H1 (cell line): ENCODE data around the gene DBH. TPM values are rescaled to one million over a fixed set of nuclear protein-coding genes. Genes with fewer than 3 reads are reported as not detected.

Experiments used
- CTCF ChIA-PET: fragments of 300-600 bp; sonication (Branson Sonifier 250); formaldehyde crosslinking; loops from one replicate; lab custom pipeline; 2021; ENCODE audit not compliant: partially characterized antibody; lab: Charles Lee
- POLR2A ChIA-PET: fragments of 300-600 bp; sonication (Branson Sonifier 250); formaldehyde crosslinking; loops from one replicate; lab custom pipeline; 2021; ENCODE audit warnings: inconsistent platforms; ENCODE audit not compliant: partially characterized antibody; lab: Charles Lee
- DNase-seq, 2 experiments: peaks; one replicate each; pipeline versions ENCODE4 v3.0.0 to v3.0.0-alpha.2; 2010 to 2022; ENCODE audit warnings: low spot score in 2 of 2, low read depth in 1 of 2, mixed read lengths in 1 of 2
- FAIRE-seq: peaks from 2 replicates; lab custom pipeline; 2011; peaks lifted over from hg19 to GRCh38; lab: Jason Lieb, UNC
- H2AFZ ChIP-seq: 2 replicates; pipeline ENCODE4 v1.8.1; 2012; ENCODE audit warnings: low read length, inconsistent platforms
- H2AK5ac ChIP-seq: 2 replicates; pipeline ENCODE4 v1.6.1; 2013; ENCODE audit warnings: low read depth, low read length
- H2BK120ac ChIP-seq: replicated peaks from 2 replicates; pipeline ENCODE3; 2013; ENCODE audit warnings: low read depth, low read length, inconsistent platforms
- H2BK12ac ChIP-seq: 2 replicates; pipeline ENCODE4 v1.6.1; 2013; ENCODE audit warnings: low read depth, low read length
- H2BK15ac ChIP-seq: 2 replicates; pipeline ENCODE4 v1.6.1; 2013; ENCODE audit warnings: low read length
- H2BK20ac ChIP-seq: 2 replicates; pipeline ENCODE4 v1.6.1; 2013; ENCODE audit warnings: low read length
- H2BK5ac ChIP-seq: 2 replicates; pipeline ENCODE4 v1.6.1; 2013; ENCODE audit warnings: low read depth, low read length
- H3K14ac ChIP-seq: 2 replicates; pipeline ENCODE4 v1.6.1; 2013; ENCODE audit warnings: inconsistent platforms; ENCODE audit not compliant: insufficient read length
- H3K18ac ChIP-seq: 2 replicates; pipeline ENCODE4 v1.6.1; 2013; ENCODE audit warnings: low read length; ENCODE audit errors: extremely low read depth
- H3K23ac ChIP-seq: 2 replicates; pipeline ENCODE4 v1.6.1; 2013; ENCODE audit warnings: inconsistent platforms; ENCODE audit not compliant: insufficient read length
- H3K23me2 ChIP-seq: 2 replicates; pipeline ENCODE4 v1.6.1; 2013; ENCODE audit warnings: low read depth, low read length
- H3K27ac ChIP-seq: 2 replicates; pipeline ENCODE4 v1.6.1; 2011; ENCODE audit warnings: low read depth, low read length, inconsistent platforms
- H3K27me3 ChIP-seq, 4 experiments: replicated peaks in 1 of 4; 1 replicate in 1 of 4; 2 replicates in 3 of 4; pipeline versions ENCODE4 v1.6.1 to v1.8.1; 2011 to 2013; ENCODE audit warnings: low read length in 3 of 4, mild to moderate bottlenecking in 3 of 4, inconsistent platforms in 2 of 4, mixed read lengths in 2 of 4, moderate library complexity in 1 of 4; ENCODE audit not compliant: control insufficient read depth in 3 of 4, insufficient read depth in 3 of 4; ENCODE audit errors: extremely low read depth in 1 of 4
- H3K36me3 ChIP-seq, 4 experiments: 2 replicates each; pipeline versions ENCODE4 v1.6.1 to v1.8.1; 2011 to 2013; ENCODE audit warnings: mild to moderate bottlenecking in 4 of 4, low read length in 3 of 4, moderate library complexity in 2 of 4, control low read depth in 1 of 4, inconsistent platforms in 1 of 4; ENCODE audit not compliant: insufficient read depth in 4 of 4, control insufficient read depth in 2 of 4
- H3K4ac ChIP-seq: replicated peaks from 2 replicates; pipeline ENCODE3; 2013; ENCODE audit warnings: low read length, low read depth, mixed read lengths, inconsistent platforms; ENCODE audit not compliant: insufficient read length
- H3K4me1 ChIP-seq, 4 experiments: replicated peaks in 1 of 4; 1 replicate in 1 of 4; 2 replicates in 3 of 4; pipeline versions ENCODE4 v1.6.1 to v1.8.1; 2011 to 2013; ENCODE audit warnings: low read length in 3 of 4, inconsistent platforms in 2 of 4, mixed read lengths in 1 of 4; ENCODE audit not compliant: insufficient read depth in 4 of 4, control insufficient read depth in 3 of 4
- H3K4me2 ChIP-seq, 2 experiments: 2 replicates each; pipeline versions ENCODE4 v1.6.1 to v1.8.1; 2011 to 2013; ENCODE audit warnings: low read depth in 2 of 2, low read length in 2 of 2, control low read depth in 1 of 2, inconsistent platforms in 1 of 2, mild to moderate bottlenecking in 1 of 2; ENCODE audit not compliant: insufficient read depth in 1 of 2
- H3K4me3 ChIP-seq, 4 experiments: fragments of 200-600, 300-600 bp in 1 of 4; sonication (generic), shearing (Covaris generic), sonication (Bioruptor Twin) in 1 of 4; 2 replicates each; pipeline versions ENCODE4 v1.5.1 to v1.8.1; 2011 to 2016; ENCODE audit warnings: low read length in 4 of 4, low read depth in 3 of 4, control low read depth in 2 of 4, inconsistent platforms in 2 of 4, mild to moderate bottlenecking in 2 of 4, mixed read lengths in 1 of 4, moderate library complexity in 1 of 4; ENCODE audit not compliant: insufficient read depth in 2 of 4; ENCODE audit errors: extremely low read depth in 1 of 4
- H3K56ac ChIP-seq: replicated peaks from 2 replicates; pipeline ENCODE3; 2013; ENCODE audit warnings: low read depth, mild to moderate bottlenecking, mixed read lengths, low read length, inconsistent platforms; ENCODE audit not compliant: insufficient read length
- H3K79me1 ChIP-seq: 2 replicates; pipeline ENCODE4 v1.6.1; 2013; ENCODE audit warnings: low read depth, low read length, control low read depth
- H3K79me2 ChIP-seq, 2 experiments: 2 replicates each; pipeline versions ENCODE4 v1.6.1 to v1.8.1; 2012 to 2013; ENCODE audit warnings: low read length in 2 of 2, mild to moderate bottlenecking in 2 of 2, inconsistent platforms in 1 of 2; ENCODE audit not compliant: insufficient read depth in 2 of 2, control insufficient read depth in 1 of 2
- H3K9ac ChIP-seq, 4 experiments: replicated peaks in 1 of 4; 1 replicate in 1 of 4; 2 replicates in 3 of 4; pipeline versions ENCODE4 v1.6.1 to v1.8.1; 2011 to 2013; ENCODE audit warnings: low read depth in 3 of 4, low read length in 3 of 4, control low read depth in 2 of 4, mild to moderate bottlenecking in 2 of 4, moderate library complexity in 2 of 4, inconsistent platforms in 1 of 4; ENCODE audit errors: extremely low read depth in 1 of 4
- H3K9me3 ChIP-seq, 2 experiments: 2 replicates each; pipeline versions ENCODE4 v1.6.1 to v1.8.1; 2012 to 2013; ENCODE audit warnings: mild to moderate bottlenecking in 2 of 2, moderate library complexity in 2 of 2, control low read depth in 1 of 2, inconsistent platforms in 1 of 2, low read depth in 1 of 2, low read length in 1 of 2, mixed read lengths in 1 of 2; ENCODE audit not compliant: insufficient read depth in 2 of 2
- H4K20me1 ChIP-seq, 2 experiments: replicated peaks in 1 of 2; 2 replicates each; pipeline versions ENCODE3 to v1.8.1; 2011 to 2013; ENCODE audit warnings: inconsistent platforms in 2 of 2, low read length in 2 of 2, mild to moderate bottlenecking in 1 of 2; ENCODE audit not compliant: insufficient read depth in 2 of 2, control insufficient read depth in 1 of 2
- H4K5ac ChIP-seq: 2 replicates; pipeline ENCODE4 v1.6.1; 2013; ENCODE audit warnings: low read length, low read depth, mixed read lengths, inconsistent platforms; ENCODE audit not compliant: insufficient read length
- H4K8ac ChIP-seq: 2 replicates; pipeline ENCODE4 v1.8.0; 2013; ENCODE audit warnings: mild to moderate bottlenecking, moderate library complexity, low read length, inconsistent platforms; ENCODE audit not compliant: insufficient read depth; ENCODE audit errors: extremely low read depth
- H4K91ac ChIP-seq: replicated peaks from 2 replicates; pipeline ENCODE3; 2013; ENCODE audit warnings: low read length, mixed read lengths, inconsistent platforms; ENCODE audit not compliant: insufficient read length
- BACH1 ChIP-seq: IDR thresholded peaks from 2 replicates; pipeline ENCODE4 v1.6.1; 2012; ENCODE audit warnings: low read length, improper control_type of control experiment
- BCL11A ChIP-seq, 2 experiments: IDR thresholded peaks; one replicate each; pipeline ENCODE4 v1.6.1; 2011; ENCODE audit warnings: low read depth in 2 of 2, low read length in 2 of 2, mild to moderate bottlenecking in 2 of 2
- CHD2 ChIP-seq: IDR thresholded peaks from 2 replicates; pipeline ENCODE4 v1.6.1; 2012; ENCODE audit warnings: low read length, improper control_type of control experiment
- EZH2 ChIP-seq: fragments of 200-600 bp; sonication (generic); IDR thresholded peaks from 2 replicates; pipeline ENCODE4 v1.7.1; 2012; ENCODE audit warnings: low read depth, mild to moderate bottlenecking, moderate library complexity, low read length, inconsistent platforms; ENCODE audit not compliant: severe bottlenecking
- HDAC2 ChIP-seq, 2 experiments: fragments of 300-600 bp in 1 of 2; sonication (generic) in 1 of 2; IDR thresholded peaks; 2 replicates each; pipeline ENCODE4 v1.6.1; 2011 to 2012; ENCODE audit warnings: low read depth in 2 of 2, low read length in 2 of 2, mild to moderate bottlenecking in 2 of 2, moderate library complexity in 2 of 2, borderline replicate concordance in 1 of 2, inconsistent platforms in 1 of 2
- POLR2A ChIP-seq, 2 experiments: IDR thresholded peaks; 1 replicate in 1 of 2; 2 replicates in 1 of 2; pipeline ENCODE4 v1.6.1; 2011; ENCODE audit warnings: low read depth in 2 of 2, low read length in 2 of 2, mild to moderate bottlenecking in 2 of 2; ENCODE audit errors: control extremely low read depth in 1 of 2
- TBP ChIP-seq: IDR thresholded peaks from 2 replicates; pipeline ENCODE4 v1.6.1; 2011; ENCODE audit warnings: low read depth, low read length, improper control_type of control experiment
- TCF12 ChIP-seq: IDR thresholded peaks from 2 replicates; pipeline ENCODE4 v1.6.1; 2011; ENCODE audit warnings: low read depth, mild to moderate bottlenecking, low read length
- YY1 ChIP-seq: IDR thresholded peaks from 2 replicates; pipeline ENCODE4 v1.6.1; 2011; ENCODE audit warnings: low read depth, mild to moderate bottlenecking, low read length
- WGBS, 2 experiments: shearing (Covaris generic) in 1 of 2; methylation state at CpG; one replicate each; pipeline versions ENCODE4 v1.1.6 to v1.1.7; 2013 to 2015; ENCODE audit warnings: low lambda C conversion rate in 2 of 2, mixed read lengths in 2 of 2, inconsistent platforms in 1 of 2, low coverage in 1 of 2, missing lambda C conversion rate in 1 of 2; ENCODE audit not compliant: insufficient replicate concordance in 2 of 2, insufficient coverage in 1 of 2, insufficient read length in 1 of 2; ENCODE audit errors: extremely low coverage in 1 of 2, missing lambda C conversion rate in 1 of 2; 5-methylcytosine and 5-hydroxymethylcytosine counted together
- polyA plus RNA-seq, 7 experiments: library from polyadenylated mRNA; depleted of rRNA in 3 of 7; stranded (reverse) in 5 of 7; unstranded in 2 of 7; fragments of >200 nt in 5 of 7; fragments of 200-250 nt in 2 of 7; gene quantifications; 1 replicate in 5 of 7; 2 replicates in 1 of 7; 4 replicates in 1 of 7; pipeline versions ENCODE4 v1.2.1 to v1.2.3, GENCODE V29; 2011 to 2013; ENCODE audit warnings: missing spikeins in 2 of 7, mixed read lengths in 2 of 7
- total RNA-seq: library from RNA; stranded (reverse); fragmentation: NEBNext Ultra II Directional; extraction: Animal tissue kit (Norgen Biotek cat#: 25700); gene quantifications from 2 replicates; pipeline ENCODE4 v1.2.1, GENCODE V29; 2021

DBH gene
- total and polyA plus RNA-seq, 2 of the 8 experiments (the other 6 are each of a cell fraction or from before 2014, with no cell fraction given), result 0.18 TPM; not detected in 1

- no peak overlapping the region for H3K18ac ChIP-seq
- H4K91ac ChIP-seq, result no peak overlapping the region
- POLR2A ChIA-PET, result interaction anchor here (1.2 kb wide), 1 partner anchor 12 kb away, joined by 3 read pairs; no protein-coding TSS in a partner anchor
- no peak overlapping the region for H2AK5ac ChIP-seq
- H2BK12ac ChIP-seq, result no peak overlapping the region
- no peak overlapping the region for H3K4ac ChIP-seq
- H4K5ac ChIP-seq, result no peak overlapping the region
- H3K4me1 ChIP-seq, result peaks cover 0 to 5% (median 0%) of the 10 kb centered on the region in 4 experiments; a peak in 2 of 7 replicates
- H3K56ac ChIP-seq, result no peak overlapping the region
- 91% methylated on average over 7 of the region's 7 CpGs; no CpG with 5 or more reads in 1 of the 2 experiments for WGBS, 2 experiments
- no peak overlapping the region for H3K27ac ChIP-seq
- H4K20me1 ChIP-seq, result no peaks in the 10 kb centered on the region
- no peak overlapping the region for H4K8ac ChIP-seq
- no peaks in the 10 kb centered on the region for H3K79me2 ChIP-seq
- no peaks in the 10 kb centered on the region for H3K9me3 ChIP-seq
- H3K79me1 ChIP-seq, result no peaks in the 10 kb centered on the region; the same call in 1 of the 2 replicates
- no peak for DNase-seq
- no peak overlapping the region for H3K4me3 ChIP-seq
- CTCF ChIA-PET, result interaction anchor here (0.8 to 3.4 kb wide), 7 partner anchors 8 to 80 kb away, joined by 3 to 11 read pairs (median 3); partner anchors contain the start of gene DBH
- H2BK5ac ChIP-seq, result no peak overlapping the region
- H3K27me3 ChIP-seq, result no peaks in the 10 kb centered on the region
- H3K23me2 ChIP-seq, result 0 out of 2 replicates have a peak, but pooled peaks cover 1% of the 10 kb centered on the region
- no peak overlapping the region for H3K9ac ChIP-seq
- FAIRE-seq, result no peak
- H2BK15ac ChIP-seq, result no peak overlapping the region
- no peak overlapping the region for H3K14ac ChIP-seq
- no peaks in the 10 kb centered on the region for H3K36me3 ChIP-seq
- no peak overlapping the region for H2BK120ac ChIP-seq
- no peak overlapping the region for H2BK20ac ChIP-seq
- H3K4me2 ChIP-seq, result no peak overlapping the region
- H2AFZ ChIP-seq, result no peak overlapping the region
- H3K23ac ChIP-seq, result no peak overlapping the region
- TF ChIP-seq HDAC2 (IDR thresholded peaks at IDR 0.05; ENCODE audit: borderline replicate concordance in 1 of 2, low read depth in 2 of 2, low read length in 2 of 2), result no peak
- TF ChIP-seq BACH1, result no peak
- no peak for TF ChIP-seq CHD2
- TF ChIP-seq BCL11A (IDR thresholded peaks at IDR 0.05; ENCODE audit: low read depth in 2 of 2, low read length in 2 of 2), result no peak
- TF ChIP-seq TCF12, result no peak
- TF ChIP-seq YY1, result no peak
- no peak for TF ChIP-seq POLR2A (IDR thresholded peaks at IDR 0.05; ENCODE audit: control extremely low read depth in 1 of 2, low read depth in 2 of 2, low read length in 2 of 2)
- TF ChIP-seq EZH2, result no peak
- TF ChIP-seq TBP, result no peak
Observed at GRCh38 chr9:133647148-133647547, 11.0 kb downstream of the DBH start.
